GM10248 (cell line): ENCODE results near the gene GAB2.

Source experiments
- CTCF ChIA-PET: fragments of 300-600 bp; sonication (Branson Sonifier 250); formaldehyde crosslinking; extraction: SDS; loops from one replicate; lab custom pipeline; 2021; ENCODE audit warnings: antibody characterized with exemption; lab: Yijun Ruan, JAX
- POLR2A ChIA-PET: fragments of 350-650 bp; sonication (Branson Sonifier 250); formaldehyde crosslinking; extraction: SDS; loops from one replicate; lab custom pipeline; 2020; ENCODE audit warnings: antibody characterized with exemption; lab: Yijun Ruan, JAX
- DNase-seq: peaks from one replicate; pipeline ENCODE4 v3.0.0; 2012; ENCODE audit errors: extremely low spot score
- TF ChIP-seq, protein P1 (sequence below): IDR thresholded peaks from 2 replicates; pipeline ENCODE4 v1.5.1; 2012; ENCODE audit warnings: mild to moderate bottlenecking, low read depth; ENCODE audit errors: extremely low read depth, missing control alignments, control extremely low read depth

Gene GAB2

DNA sequence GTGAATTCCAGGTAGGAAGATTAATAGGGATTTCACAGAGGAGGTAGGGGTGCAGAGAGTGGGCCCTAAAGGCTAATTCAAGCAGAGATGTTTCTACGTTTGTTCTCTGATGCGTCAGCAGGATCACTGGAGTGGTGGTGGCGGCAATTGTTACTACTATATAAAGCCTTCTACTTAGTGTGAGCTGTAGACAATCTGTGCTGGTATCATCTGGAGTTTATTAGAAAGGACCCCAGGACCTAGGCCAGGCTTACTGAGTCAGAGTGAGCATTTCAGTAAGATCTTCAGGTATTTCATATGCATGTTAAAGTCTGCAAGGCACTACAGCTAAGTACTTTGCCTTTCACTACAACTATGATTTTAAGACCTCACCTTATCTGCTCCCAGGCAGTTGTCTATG lies 169.4 kb downstream of the GAB2 start:
- ChIA-PET POLR2A (no interaction called here), CTCF (interaction anchor here (1.0 kb wide), 1 partner anchor 8 kb away, joined by 3 read pairs; no protein-coding TSS in a partner anchor)
- TF ChIP-seq, protein P1, sequence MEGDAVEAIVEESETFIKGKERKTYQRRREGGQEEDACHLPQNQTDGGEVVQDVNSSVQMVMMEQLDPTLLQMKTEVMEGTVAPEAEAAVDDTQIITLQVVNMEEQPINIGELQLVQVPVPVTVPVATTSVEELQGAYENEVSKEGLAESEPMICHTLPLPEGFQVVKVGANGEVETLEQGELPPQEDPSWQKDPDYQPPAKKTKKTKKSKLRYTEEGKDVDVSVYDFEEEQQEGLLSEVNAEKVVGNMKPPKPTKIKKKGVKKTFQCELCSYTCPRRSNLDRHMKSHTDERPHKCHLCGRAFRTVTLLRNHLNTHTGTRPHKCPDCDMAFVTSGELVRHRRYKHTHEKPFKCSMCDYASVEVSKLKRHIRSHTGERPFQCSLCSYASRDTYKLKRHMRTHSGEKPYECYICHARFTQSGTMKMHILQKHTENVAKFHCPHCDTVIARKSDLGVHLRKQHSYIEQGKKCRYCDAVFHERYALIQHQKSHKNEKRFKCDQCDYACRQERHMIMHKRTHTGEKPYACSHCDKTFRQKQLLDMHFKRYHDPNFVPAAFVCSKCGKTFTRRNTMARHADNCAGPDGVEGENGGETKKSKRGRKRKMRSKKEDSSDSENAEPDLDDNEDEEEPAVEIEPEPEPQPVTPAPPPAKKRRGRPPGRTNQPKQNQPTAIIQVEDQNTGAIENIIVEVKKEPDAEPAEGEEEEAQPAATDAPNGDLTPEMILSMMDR, result no peak

DNA sequence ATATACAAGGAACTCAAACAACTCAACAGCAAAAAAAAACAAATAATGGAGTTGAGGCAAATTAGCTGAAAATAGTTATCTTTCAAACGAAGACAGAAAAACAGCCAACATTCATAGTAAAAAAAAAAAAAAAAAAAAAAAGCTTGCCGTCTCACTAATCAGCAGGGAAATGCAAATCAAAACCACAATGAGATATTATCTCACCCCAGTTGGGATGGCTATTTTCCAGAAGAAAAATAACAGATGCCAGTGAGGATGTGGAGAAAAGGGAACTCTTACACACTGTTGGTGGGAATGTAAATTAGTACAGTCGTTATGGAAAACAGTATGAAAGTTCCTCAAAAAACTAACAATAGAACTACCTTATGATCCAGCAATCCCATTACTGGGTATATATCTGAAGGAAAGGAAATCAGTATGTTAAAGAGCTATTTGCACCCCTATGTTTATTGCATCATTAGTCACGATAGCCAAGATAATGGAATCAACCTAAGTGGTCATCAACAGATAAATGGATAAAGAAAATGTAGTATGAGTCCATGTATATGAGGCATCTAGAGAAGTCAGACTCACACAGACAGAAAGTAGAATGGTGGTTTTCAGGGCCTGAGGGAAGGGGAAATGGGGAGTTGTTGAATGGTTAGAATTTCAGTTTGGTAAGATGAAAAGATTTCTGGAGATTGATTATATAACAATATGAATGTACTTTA lies 172.9 kb downstream of the GAB2 start:
- POLR2A ChIA-PET, result interaction anchor here (0.6 kb wide), 1 partner anchor 169 kb away, joined by 4 read pairs; no protein-coding TSS in a partner anchor
- CTCF ChIA-PET, result no interaction called here
- DNase-seq, result no peak
- TF ChIP-seq, protein P1, result no peak

More for the DNA sequence above, 169.4 kb downstream of the GAB2 start:
- DNase-seq, result no peak

DNA sequence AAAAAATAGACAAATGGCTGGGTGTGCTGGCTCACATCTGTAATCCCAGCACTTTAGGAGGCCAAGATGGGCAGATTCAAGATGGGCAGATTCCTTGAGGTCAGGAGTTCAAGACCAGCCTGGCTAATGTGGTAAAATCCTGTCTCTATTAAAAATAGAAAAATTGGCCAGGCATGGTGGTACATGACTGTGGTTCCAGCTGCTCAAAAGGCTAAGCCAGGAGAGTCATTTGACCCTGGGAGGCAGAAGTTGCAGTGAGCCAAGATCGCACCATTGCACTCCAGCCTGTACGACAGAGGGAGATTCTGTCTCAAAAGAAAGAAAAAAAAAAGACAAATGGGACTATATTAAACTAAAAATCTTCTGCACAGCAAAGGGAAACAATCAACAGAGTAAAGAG lies 173.5 kb downstream of the GAB2 start:
- ChIA-PET POLR2A (no interaction called here), CTCF (interaction anchor here (1.5 kb wide), 1 partner anchor 8 kb away, joined by 5 read pairs; no protein-coding TSS in a partner anchor)
- DNase-seq, result no peak
- TF ChIP-seq, protein P1, result no peak

DNA sequence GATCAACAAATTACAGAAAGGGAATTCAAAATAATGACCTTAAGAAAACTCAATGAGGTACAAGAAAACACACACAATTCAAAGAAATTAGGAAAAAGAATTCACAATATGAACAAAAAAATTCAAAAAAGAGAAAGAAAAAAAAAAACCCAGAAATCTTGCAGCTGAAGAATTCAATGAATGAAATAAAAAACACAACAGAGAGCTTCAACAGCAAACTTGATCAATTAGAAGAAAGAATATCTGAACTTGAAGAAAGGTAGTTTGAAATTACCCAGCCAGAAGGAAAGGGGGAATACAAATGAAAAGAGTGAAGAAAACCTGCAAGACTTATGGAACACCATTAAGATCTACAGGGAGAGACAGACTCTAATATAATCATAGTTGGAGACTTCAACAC lies 176.1 kb downstream of the GAB2 start:
- CTCF ChIA-PET, result interaction anchor here (1.6 to 2.5 kb wide), 3 partner anchors 13 to 323 kb away, joined by 4 to 12 read pairs (median 8); no protein-coding TSS in a partner anchor
- POLR2A ChIA-PET, result no interaction called here
- no peak for DNase-seq
- TF ChIP-seq, protein P1, result no peak

DNA sequence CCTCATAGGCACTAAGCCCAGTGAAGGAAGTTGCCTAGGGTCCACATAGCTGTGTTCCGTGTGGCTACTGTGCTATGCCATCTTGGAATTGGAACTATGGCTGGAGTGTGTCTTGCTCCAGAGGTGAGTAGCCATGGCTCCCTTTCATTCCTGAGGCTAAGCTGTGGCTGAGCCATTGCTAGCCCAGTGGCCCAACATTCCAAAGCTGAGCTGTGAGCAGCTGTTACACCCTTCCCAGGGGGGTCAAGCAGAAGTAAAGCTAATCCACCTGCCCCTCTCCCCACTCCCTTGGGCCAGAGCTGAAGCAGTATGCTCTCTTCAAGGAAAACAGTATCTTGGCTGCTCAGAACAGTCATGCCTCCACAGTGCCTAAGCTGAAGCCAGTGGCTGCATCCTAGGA lies 177.8 kb downstream of the GAB2 start:
- TF ChIP-seq, protein P1, result no peak
- CTCF ChIA-PET, result interaction anchor here (1.4 to 2.5 kb wide), 3 partner anchors 11 to 325 kb away, joined by 4 to 12 read pairs (median 8); no protein-coding TSS in a partner anchor
- POLR2A ChIA-PET, result no interaction called here
- no peak for DNase-seq

DNA sequence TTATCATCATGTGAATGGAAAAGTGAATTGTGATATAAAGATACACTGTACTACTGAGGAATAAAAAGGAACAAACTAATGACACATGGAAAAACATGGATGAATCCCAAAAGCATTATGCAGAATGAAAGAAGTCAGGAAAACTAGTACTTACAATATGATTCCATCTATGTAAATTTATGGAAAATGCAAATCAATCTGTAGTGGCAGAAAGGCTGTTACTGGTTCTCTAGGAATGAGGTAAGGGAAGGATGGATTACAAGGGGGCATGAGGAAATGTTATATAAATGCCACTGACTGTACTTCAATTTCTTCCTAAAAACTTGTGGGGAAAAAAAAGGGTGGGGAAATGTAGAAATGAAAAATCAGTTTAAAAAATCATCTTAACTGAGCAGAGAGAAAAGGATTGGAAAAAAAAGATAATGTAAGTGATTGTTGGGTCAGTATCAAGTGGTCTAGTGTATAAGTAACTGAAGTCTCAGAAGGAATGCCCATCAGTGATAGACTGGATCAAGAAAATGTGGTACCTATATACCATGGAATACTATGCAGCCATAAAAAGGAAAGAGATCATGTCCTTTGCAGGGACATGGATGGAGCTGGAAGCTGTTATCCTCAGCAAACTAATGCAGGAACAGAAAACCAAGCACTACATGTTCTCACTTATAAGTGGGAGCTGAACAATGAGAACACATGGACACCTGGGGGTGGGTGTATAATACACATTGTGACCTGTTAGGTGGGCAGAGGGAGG lies 180.2 kb downstream of the GAB2 start:
- no peak for DNase-seq
- CTCF ChIA-PET, result interaction anchor here (1.1 to 1.4 kb wide), 4 partner anchors 9 to 179 kb away, joined by 3 to 8 read pairs (median 3); no protein-coding TSS in a partner anchor
- TF ChIP-seq, protein P1, result no peak
- POLR2A ChIA-PET, result no interaction called here
